GM21825 (cell line): Measurements from ENCODE around the gene GLG1.
"Not testable (repeated sequence)": the region's sequence is repeated elsewhere in the genome, so short reads cannot be mapped to it uniquely, and the experiment has no call there.

ENCODE experiments used
- ATAC-seq: cut with Tn5 transposase; IDR thresholded peaks from one replicate; pipeline ENCODE4 v1.9.1; 2021; ENCODE audit warnings: mild to moderate bottlenecking, moderate library complexity; ENCODE audit not compliant: unreplicated experiment

GLG1 gene

GRCh38 chr16:74450967-74451760 is 155.8 kb downstream of the GLG1 start:
- ATAC-seq: no peak

GRCh38 chr16:74450236-74450635 is 156.7 kb downstream of the GLG1 start:
- no peak for ATAC-seq

- no peak for ATAC-seq
Measured at GRCh38 chr16:74449470-74449869, 157.4 kb downstream of the GLG1 start.

GRCh38 chr16:74448990-74449389 is 157.9 kb downstream of the GLG1 start:
- no peak for ATAC-seq

GRCh38 chr16:74447578-74447977 is 159.3 kb downstream of the GLG1 start:
- no peak for ATAC-seq

GRCh38 chr16:74446866-74447265 is 160.0 kb downstream of the GLG1 start:
- ATAC-seq: no peak

- not testable (repeated sequence) for ATAC-seq
Measured at GRCh38 chr16:74443624-74444346, 163.1 kb downstream of the GLG1 start.

GRCh38 chr16:74439685-74440084 is 167.2 kb downstream of the GLG1 start:
- ATAC-seq: no peak

GRCh38 chr16:74438492-74438979 is 168.4 kb downstream of the GLG1 start:
- ATAC-seq: no peak

GRCh38 chr16:74431516-74431915 is 175.4 kb downstream of the GLG1 start:
- no peak for ATAC-seq

GRCh38 chr16:74430036-74430712 is 176.7 kb downstream of the GLG1 start:
- ATAC-seq: peak; percentile 66

- ATAC-seq: not testable (repeated sequence)
Measured at GRCh38 chr16:74428493-74428892, 178.4 kb downstream of the GLG1 start.

GRCh38 chr16:74425751-74426150 is 181.2 kb downstream of the GLG1 start:
- not testable (repeated sequence) for ATAC-seq

GRCh38 chr16:74423721-74424120 is 183.2 kb downstream of the GLG1 start:
- ATAC-seq: not testable (repeated sequence)

- not testable (repeated sequence) for ATAC-seq
Measured at GRCh38 chr16:74422086-74422485, 184.8 kb downstream of the GLG1 start.

GRCh38 chr16:74421482-74421785 is 185.5 kb downstream of the GLG1 start:
- not testable (repeated sequence) for ATAC-seq

- not testable (repeated sequence) for ATAC-seq
Measured at GRCh38 chr16:74420612-74421481, 186.1 kb downstream of the GLG1 start, which contains the start of gene CLEC18B. Gene CLEC18B, minus strand, starts transcription at chr16:74421478. Its CDS starts 208 bp downstream, at chr16:74421270.

GRCh38 chr16:74419811-74420210 is 187.1 kb downstream of the GLG1 start:
- not testable (repeated sequence) for ATAC-seq

GRCh38 chr16:74417897-74418296 is 189.0 kb downstream of the GLG1 start:
- ATAC-seq: not testable (repeated sequence)

- not testable (repeated sequence) for ATAC-seq
Measured at GRCh38 chr16:74413920-74414319, 193.0 kb downstream of the GLG1 start.
